HG02884 (cell line): ENCODE data around the gene APEH.

Experiments
- ATAC-seq: cut with Tn5 transposase; IDR thresholded peaks from one replicate; pipeline ENCODE4 v1.9.1; 2021; ENCODE audit warnings: mild to moderate bottlenecking, moderate library complexity; ENCODE audit not compliant: unreplicated experiment

The APEH gene

DNA sequence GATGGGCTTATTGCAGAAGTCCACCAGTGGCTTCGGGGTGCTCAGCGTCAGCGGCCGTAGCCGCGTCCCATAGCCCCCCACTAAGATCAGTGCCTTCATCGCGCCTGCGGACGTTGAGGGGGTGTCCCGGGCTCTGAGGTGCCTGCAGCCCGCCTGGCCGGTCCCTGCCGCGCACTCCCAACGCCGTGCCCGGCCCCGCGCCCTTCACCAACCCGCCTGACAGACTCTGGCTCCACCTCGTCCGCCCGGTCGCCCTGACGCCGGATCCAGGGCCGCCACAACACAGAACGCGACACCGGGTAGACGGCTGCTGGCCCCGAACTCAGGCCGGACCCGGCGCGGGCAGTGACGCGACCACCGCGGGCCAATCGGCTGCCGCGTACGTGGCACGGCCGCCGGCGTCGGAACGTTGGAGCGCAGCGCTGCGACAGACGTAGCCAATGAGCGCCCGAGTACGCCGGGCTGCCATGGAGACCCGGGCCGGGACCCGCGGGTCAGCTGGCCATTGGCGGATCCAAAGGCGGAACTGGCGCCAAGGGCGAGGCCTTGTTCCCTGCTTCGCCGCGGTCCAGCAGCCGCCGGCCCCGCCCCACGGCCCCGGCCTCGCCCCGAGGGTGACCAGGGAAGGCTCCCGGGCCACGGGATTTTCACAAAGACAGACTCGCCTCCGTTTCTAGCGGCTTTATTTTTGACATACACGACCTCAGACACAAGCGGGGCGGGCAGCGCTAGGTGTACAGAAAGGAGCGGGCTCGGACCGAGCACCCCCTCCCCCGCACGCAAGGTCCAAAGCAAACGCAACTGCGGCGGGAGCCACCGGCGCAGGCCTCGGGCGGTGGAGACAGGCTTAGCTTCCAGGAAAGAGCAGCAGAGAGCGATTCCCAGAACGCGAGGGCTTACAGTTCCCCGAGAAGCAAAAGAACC lies 49.7 kb downstream of the APEH start, which contains the start of gene GMPPB:
GMPPB (minus strand) TSS at position 324 of the 924 bp plus-strand sequence; CDS start at position 99, 225 bp downstream.
- ATAC-seq: peak; percentile 76

DNA sequence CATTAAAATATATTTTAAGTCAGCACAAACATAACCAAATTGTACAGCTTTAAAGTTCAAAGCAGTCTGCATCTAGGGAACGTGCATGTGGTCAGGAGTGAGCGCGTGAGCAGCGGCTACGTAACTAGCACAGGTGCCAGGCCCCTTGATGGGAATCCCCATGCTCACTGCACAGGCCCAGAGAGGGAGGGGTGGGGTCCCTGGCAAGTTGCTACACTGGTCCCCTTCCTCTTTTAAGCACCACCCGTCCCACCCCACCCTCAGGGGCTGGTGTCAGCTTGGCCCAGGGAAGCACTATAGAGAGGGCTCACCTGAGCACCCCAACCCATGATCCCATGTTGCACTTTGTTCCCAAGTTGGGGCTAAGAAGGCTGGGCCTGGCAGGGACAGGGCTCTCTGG lies 50.4 kb downstream of the APEH start:
- no peak for ATAC-seq

DNA sequence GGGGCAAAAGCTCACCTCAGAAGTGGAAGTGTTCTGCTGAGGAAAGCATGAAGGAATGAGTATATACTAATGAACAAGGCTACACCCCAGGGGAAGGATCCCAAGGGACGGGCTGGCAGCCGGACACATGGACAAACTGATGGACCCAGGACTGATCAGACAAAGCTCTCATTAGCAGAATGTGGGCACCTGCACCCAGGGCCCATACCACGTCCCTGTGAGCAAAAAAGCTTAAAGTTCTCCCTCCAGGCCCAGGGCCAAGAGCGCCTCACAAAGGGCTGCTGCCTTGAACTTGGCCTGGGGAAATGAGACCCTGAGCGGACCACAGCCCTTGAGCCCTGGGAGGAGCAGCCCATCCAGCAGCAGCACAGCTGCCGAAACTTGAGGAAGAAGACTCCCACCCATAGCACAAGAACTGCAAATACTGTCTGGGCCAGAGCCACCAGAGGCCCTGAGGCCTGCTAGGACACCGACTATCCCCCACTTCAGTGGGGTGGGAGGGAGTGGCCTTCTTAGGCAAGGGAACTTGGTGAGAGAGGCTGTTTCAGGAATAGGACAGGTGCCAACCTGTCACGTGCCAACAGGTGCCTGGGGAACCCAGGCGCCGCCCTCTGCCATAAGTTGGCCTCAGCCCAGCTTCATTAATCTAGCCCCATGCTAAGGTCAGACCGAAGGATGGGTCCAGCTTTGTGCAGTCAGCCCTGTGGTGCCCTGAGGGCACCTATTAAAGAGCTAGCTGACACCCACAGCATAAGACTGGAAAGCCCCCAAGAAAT lies 51.9 kb downstream of the APEH start:
- ATAC-seq: no peak

DNA sequence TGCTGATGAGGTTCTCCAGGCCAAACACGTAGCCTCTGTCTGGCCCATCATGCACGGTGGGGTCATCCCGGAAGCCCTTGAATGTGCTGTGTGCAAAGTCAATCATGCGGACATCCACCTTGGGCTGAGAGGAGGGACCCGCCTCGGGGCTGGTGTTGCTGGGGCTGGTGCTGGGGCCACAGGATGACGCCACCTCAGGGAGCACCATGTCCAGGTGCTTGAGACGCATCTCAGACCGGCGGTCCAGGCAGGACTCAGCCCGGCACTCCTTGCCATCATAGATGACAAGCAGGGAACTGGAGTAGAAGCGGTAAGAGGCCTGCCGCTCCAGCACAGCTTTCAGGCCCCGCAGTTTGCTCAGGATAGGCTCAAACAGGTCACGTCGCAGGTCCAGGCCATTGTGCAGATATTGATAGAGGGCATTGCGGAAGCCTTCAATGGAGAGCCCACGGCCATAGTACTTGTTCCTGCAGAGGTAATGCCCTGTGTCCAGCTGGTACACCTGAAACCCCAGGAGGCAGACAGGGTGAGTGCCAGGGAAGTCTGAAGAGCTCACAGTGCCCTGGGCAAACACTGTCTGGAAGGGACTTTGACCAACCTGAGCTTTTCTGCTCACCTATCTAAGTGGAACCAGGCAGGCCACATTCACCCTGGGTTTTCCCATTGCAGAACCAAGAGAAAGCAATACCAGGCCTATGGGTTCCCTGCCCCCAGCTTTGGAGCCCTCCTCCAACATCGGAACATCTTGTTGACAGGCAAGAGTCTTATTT lies 53.2 kb downstream of the APEH start:
- no peak for ATAC-seq

DNA sequence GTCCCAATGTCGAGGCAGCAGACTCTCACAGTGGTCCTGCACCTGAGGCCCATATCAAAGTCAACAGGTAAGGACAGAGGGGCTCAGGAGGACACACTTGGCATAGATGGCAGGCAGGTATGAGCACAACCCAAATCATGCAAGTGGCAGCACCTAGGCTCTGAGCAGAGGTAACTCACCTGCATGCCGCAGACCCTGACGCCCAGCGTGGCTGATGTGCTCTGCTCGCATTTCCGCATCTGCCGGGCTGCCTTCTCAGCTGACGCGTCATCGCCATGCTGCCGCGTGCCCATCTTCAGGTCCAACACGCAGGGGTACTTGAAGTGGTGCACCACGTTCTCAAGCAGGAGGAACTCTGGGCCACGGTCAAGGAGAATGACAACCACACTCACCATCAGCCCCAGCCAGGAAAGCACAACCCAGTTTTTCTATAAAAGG lies 53.8 kb downstream of the APEH start:
- ATAC-seq: no peak

DNA sequence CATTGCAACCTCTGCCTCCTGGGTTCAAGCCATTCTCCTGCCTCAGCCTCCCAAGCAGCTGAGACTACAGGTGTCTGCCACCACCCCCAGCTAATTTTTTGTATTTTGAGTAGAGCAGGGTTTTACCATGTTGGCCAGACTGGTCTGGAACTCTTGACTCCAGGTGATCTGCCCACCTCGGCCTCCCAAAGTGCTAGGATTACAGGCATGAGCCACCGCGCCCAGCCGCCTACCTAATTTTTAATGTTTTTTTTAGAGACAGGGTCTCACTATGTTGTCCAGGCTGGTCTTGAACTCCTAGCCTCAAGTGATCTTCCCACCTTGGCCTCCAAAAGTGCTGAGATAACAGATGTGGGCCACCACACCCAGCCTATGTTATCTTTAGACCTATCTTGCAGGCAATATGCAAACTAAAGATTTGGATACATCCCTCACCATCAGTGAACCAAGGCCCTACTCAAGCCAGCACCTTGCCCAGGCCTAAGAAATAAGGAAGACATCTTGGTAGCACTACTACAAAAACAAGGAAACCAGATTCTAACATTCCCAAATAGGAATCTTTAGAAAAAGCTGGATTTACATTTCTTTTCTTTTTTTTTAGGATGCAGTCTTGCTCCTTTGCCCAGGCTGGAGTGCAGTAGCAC lies 55.9 kb downstream of the APEH start:
- ATAC-seq: no peak

DNA sequence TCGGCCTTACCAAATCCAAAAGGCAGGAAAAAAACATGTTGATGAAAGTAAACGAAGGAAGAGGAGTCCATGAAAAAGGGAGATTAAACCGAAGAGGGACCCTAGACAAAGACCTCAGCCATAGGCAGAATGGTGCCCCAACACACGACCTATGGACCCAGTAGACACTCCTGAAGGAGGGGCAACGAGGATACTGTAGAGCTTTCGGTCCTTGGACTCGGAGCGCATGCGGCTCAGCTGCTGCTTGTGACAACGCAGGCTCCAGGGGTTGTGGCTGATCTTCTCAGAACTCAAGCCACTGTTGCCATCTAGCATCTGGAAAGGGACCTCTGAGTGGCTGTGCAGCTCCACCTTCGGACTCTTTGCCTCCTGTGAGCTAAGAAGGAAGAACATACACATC lies 58.4 kb downstream of the APEH start:
- ATAC-seq: no peak

DNA sequence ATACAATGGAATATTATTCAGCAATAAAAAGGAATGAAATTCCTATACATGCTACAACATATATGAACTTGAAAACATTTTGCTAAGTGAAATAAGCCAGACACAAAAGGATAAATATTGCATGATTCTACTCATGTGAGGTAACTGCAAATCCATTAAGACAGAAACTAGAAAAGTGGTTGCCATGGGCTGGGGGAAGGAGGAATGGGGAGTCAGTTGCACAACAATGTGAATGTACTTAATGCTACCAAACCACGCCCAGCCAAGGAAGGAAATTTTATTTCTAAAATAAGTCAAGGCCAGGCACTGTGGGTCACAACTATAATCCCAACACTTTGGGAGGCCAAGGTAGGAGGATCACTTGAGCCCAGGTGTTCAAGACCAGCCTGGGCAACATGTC lies 59.4 kb downstream of the APEH start:
- no peak for ATAC-seq
